NT2/D1 (cell line): ENCODE data around the gene SAMD1.

Experiments
- YY1 ChIP-seq: IDR thresholded peaks from 2 replicates; pipeline ENCODE4 v1.6.1; 2011; ENCODE audit not compliant: insufficient read length, insufficient read depth
- ZNF274 ChIP-seq: IDR thresholded peaks from 2 replicates; pipeline ENCODE4 v1.6.1; 2011; ENCODE audit warnings: mild to moderate bottlenecking, low read depth, low read length

DNA sequence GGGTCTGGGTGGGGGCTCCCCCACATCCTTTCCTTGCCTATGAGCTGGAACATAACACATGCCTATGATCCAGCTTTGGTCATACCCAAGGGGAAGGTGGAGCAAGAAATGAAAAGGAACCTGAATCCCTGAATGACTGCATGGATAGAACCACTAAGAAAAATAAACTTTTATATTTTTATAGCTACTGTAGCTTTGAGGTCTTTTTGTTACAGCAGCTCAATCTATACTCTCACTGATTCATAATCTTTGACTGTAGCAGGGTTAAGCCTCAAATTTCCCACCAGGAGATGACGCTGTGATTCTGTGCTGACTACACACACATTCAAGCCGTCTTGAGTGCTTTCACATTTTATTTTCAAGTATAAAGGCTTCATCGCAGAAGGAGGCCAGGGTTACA, 37.5 kb downstream of the SAMD1 start:
- no peak for TF ChIP-seq ZNF274
- no peak for TF ChIP-seq YY1
